Sigmoid colon (tissue), 4 donors: ENCODE data around the gene ADORA3.

Experiments used
- EP300 ChIP-seq, 4 donors: sonication (generic); formaldehyde crosslinking; IDR thresholded peaks; one replicate each; pipeline ENCODE4 v1.6.1; 2017; ENCODE audit warnings: antibody characterized with exemption in 4 of 4
- POLR2A ChIP-seq, 2 donors: fragments of 450-650 bp; IDR thresholded peaks; one replicate each; pipeline ENCODE4 v1.6.1; 2016; ENCODE audit warnings: antibody characterized with exemption in 2 of 2, mild to moderate bottlenecking in 2 of 2, moderate library complexity in 2 of 2
- POLR2AphosphoS5 ChIP-seq, 4 donors: sonication (generic); formaldehyde crosslinking; IDR thresholded peaks; one replicate each; pipeline ENCODE4 v1.6.1; 2017; ENCODE audit warnings: antibody characterized with exemption in 4 of 4
- TF ChIP-seq, protein P1 (sequence below), 4 experiments: fragments of 450-650 bp in 3 of 4; fragments of 200-600 bp in 1 of 4; IDR thresholded peaks; one replicate each; pipeline ENCODE4 v1.5.1; 2016 to 2019; ENCODE audit warnings: antibody characterized with exemption in 4 of 4, mild to moderate bottlenecking in 3 of 4, moderate library complexity in 2 of 4

DNA sequence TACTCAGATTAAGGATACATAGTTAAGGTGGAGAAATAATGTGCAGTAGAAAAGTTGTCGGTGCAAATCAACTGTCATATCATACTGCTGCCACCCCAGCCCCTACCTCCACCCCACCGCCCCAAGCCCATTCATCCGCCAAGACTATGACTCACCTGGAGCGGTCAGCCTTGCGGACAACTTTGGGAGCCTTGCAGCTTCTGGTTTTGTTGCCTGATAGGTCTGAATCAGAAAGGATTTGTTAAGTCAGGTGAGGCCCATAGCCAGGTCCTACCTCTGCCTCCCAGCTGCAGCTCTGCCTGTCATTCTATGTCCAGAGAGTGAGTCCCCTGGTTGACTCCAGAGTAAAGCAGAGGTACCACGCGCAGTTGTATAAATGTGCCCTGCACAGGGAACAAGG is 17.0 kb downstream of the ADORA3 start:
- TF ChIP-seq, protein P1, sequence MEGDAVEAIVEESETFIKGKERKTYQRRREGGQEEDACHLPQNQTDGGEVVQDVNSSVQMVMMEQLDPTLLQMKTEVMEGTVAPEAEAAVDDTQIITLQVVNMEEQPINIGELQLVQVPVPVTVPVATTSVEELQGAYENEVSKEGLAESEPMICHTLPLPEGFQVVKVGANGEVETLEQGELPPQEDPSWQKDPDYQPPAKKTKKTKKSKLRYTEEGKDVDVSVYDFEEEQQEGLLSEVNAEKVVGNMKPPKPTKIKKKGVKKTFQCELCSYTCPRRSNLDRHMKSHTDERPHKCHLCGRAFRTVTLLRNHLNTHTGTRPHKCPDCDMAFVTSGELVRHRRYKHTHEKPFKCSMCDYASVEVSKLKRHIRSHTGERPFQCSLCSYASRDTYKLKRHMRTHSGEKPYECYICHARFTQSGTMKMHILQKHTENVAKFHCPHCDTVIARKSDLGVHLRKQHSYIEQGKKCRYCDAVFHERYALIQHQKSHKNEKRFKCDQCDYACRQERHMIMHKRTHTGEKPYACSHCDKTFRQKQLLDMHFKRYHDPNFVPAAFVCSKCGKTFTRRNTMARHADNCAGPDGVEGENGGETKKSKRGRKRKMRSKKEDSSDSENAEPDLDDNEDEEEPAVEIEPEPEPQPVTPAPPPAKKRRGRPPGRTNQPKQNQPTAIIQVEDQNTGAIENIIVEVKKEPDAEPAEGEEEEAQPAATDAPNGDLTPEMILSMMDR (IDR thresholded peaks at IDR 0.05): no peak
- TF ChIP-seq POLR2AphosphoS5 (IDR thresholded peaks at IDR 0.05) (no peak), POLR2A (IDR thresholded peaks at IDR 0.05) (no peak), EP300 (IDR thresholded peaks at IDR 0.05) (no peak)
